HL-60 (cell line): ENCODE results near the gene TMEM204.

Experiments used
- CTCF ChIP-seq: IDR thresholded peaks from one replicate; pipeline ENCODE4 v1.5.1; 2011; ENCODE audit warnings: low read length, control low read depth, inconsistent platforms; ENCODE audit not compliant: insufficient read depth
- REST ChIP-seq: IDR thresholded peaks from 2 replicates; pipeline ENCODE4 v1.6.1; 2012; ENCODE audit warnings: low read depth; ENCODE audit not compliant: insufficient replicate concordance
- SPI1 ChIP-seq: IDR thresholded peaks from 2 replicates; pipeline ENCODE4 v1.6.1; 2012; ENCODE audit warnings: low read depth, mild to moderate bottlenecking, borderline replicate concordance

GRCh38 chr16:1493746-1494094 is 39.7 kb upstream of the TMEM204 start:
- TF ChIP-seq CTCF (no peak), REST (no peak), SPI1 (no peak)
